ENCODE data around the gene FAAH. TPM values are rescaled to one million over a fixed set of nuclear protein-coding genes. Genes with fewer than 3 reads are reported as not detected.

The FAAH gene
- total and polyA plus RNA-seq, 2 of the 13 experiments (the other 11 are each of a cell fraction or from before 2014, with no cell fraction given), result 5.4 to 11.0 TPM

DNA sequence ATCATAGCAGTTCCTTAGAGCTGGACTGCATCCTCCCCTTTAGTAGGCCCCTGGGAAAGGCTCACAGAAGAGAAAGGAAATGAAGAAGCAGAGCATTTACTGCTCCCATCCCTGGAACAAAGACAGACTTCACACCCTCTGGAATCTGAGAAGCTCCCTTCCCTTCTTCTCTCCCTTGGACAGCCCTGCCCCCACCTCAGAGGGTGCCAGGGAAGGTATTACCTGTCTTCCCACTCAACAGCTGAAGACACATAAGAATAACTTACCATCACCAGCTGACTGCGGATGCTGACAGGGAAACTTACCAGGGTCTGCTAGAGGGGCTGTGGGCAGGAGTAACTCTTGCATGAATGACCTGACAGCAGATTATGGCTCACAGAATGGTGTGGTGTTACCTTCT lies 14.1 kb upstream of the FAAH start (continued):
- TF ChIP-seq THRA (CRISPR knock-in tag; IDR thresholded peaks at IDR 0.05; ENCODE audit: borderline replicate concordance) (no peak), PLSCR1 (CRISPR knock-in tag; IDR thresholded peaks at IDR 0.05; ENCODE audit: borderline replicate concordance) (no peak), ZNF292 (CRISPR knock-in tag; IDR thresholded peaks at IDR 0.05; ENCODE audit: borderline replicate concordance, low read depth) (no peak)

DNA sequence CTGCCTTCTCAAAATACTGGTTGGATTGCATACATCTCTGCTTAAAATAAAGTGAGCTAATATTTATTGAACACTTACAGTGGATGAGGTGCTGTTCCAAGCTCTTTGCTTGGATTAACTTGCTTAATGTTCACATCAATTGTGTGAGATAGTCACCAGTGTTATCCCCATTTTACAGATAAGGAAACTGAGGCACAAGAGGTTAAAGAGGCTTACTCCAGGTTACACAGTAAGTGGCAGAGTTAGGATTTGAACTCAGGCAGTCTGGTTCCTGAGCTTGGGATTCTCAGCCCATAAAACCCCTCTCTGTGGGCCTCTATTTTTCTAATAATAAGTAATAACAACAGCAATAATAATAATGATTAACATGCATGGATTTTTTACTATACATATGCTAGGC lies 13.6 kb upstream of the FAAH start:
- H3K4me1 ChIP-seq (ENCODE audit: insufficient read depth, low read length), result no peaks in the 10 kb centered on the region
- no peak for ATAC-seq
- intact Hi-C loops (cut with micrococcal nuclease; ENCODE audit: unreplicated experiment), result no loop called here
- H3K4me2 ChIP-seq (ENCODE audit: low read depth, low read length), result no peak overlapping the region
- no peaks in the 10 kb centered on the region; a peak in 1 of 5 replicates for H3K27me3 ChIP-seq (ENCODE audit: control insufficient read depth in 1 of 2, insufficient read depth in 2 of 2, low read length in 2 of 2)
- FAIRE-seq, result no peak
- H2AFZ ChIP-seq (ENCODE audit: low read length), result no peak overlapping the region
- no peak overlapping the region for H3K4me3 ChIP-seq (replicated peaks in 1 of 3; ENCODE audit: insufficient read depth in 1 of 3, low read depth in 2 of 3, low read length in 3 of 3)
- H3K27ac ChIP-seq (ENCODE audit: extremely low read length, insufficient read depth, low read length), result no peak overlapping the region
- no peaks in the 10 kb centered on the region for H3K9me3 ChIP-seq (ENCODE audit: low read length)
- in situ Hi-C loops (cut with HindIII; ENCODE audit: extremely low pct_ligation_motif_present, low pct_unique_long_range_greater_than_20kb), result no loop called here
- POLR2A ChIA-PET, result no interaction called here
- H3K79me2 ChIP-seq (ENCODE audit: insufficient read depth, low read length), result no peaks in the 10 kb centered on the region
- H3K9ac ChIP-seq (ENCODE audit: insufficient read depth, low read depth, low read length), result no peak overlapping the region
- CTCF ChIA-PET (ENCODE audit: low intra/inter-chr PET ratio, low total read pairs), result no interaction called here
- H3K36me3 ChIP-seq (replicated peaks in 1 of 2; ENCODE audit: control insufficient read depth in 1 of 2, insufficient read depth in 2 of 2, low read length in 2 of 2), result no peaks in the 10 kb centered on the region
- BruUV-seq (replicated peaks), result no TSS peak
- no peak for TF ChIP-seq TSC22D2 (CRISPR knock-in tag; IDR thresholded peaks at IDR 0.05; ENCODE audit: borderline replicate concordance)
- TF ChIP-seq ZNF264 (CRISPR knock-in tag; IDR thresholded peaks at IDR 0.05), result no peak
- TF ChIP-seq BATF2 (CRISPR knock-in tag; IDR thresholded peaks at IDR 0.05), result no peak
- no peak for TF ChIP-seq SOX6 (IDR thresholded peaks at IDR 0.05)
- TF ChIP-seq SOX6 (CRISPR knock-in tag; IDR thresholded peaks at IDR 0.05), result no peak
- TF ChIP-seq FOXP1 (IDR thresholded peaks at IDR 0.05), result no peak
- TF ChIP-seq FOXP1 (CRISPR knock-in tag; IDR thresholded peaks at IDR 0.05), result no peak
- TF ChIP-seq ZNF749 (CRISPR knock-in tag; IDR thresholded peaks at IDR 0.05; ENCODE audit: borderline replicate concordance), result no peak
- no peak for TF ChIP-seq GATA4 (IDR thresholded peaks at IDR 0.05; ENCODE audit: borderline replicate concordance, low read depth)
- no peak for TF ChIP-seq ZNF138 (CRISPR knock-in tag; IDR thresholded peaks at IDR 0.05; ENCODE audit: low read depth)
- TF ChIP-seq ZNF660 (CRISPR knock-in tag; IDR thresholded peaks at IDR 0.05; ENCODE audit: borderline replicate concordance, low read depth), result no peak
- no peak for TF ChIP-seq CHD4 (IDR thresholded peaks at IDR 0.05; ENCODE audit: borderline replicate concordance, low read length)
- TF ChIP-seq ZNF326 (CRISPR knock-in tag; IDR thresholded peaks at IDR 0.05; ENCODE audit: borderline replicate concordance), result no peak
- no peak for TF ChIP-seq ZNF644 (CRISPR knock-in tag; IDR thresholded peaks at IDR 0.05; ENCODE audit: low read depth)
- TF ChIP-seq HNRNPH1 (optimal IDR thresholded peaks at IDR 0.05; ENCODE audit: low read depth, low read length), result no peak
- TF ChIP-seq HNRNPUL1 (IDR thresholded peaks at IDR 0.05; ENCODE audit: low read depth, low read length), result no peak
- TF ChIP-seq RFX3 (CRISPR knock-in tag; IDR thresholded peaks at IDR 0.05), result no peak
- no peak for TF ChIP-seq ZNF761 (CRISPR knock-in tag; conservative IDR thresholded peaks at IDR 0.05)
- no peak for TF ChIP-seq SOX13 (IDR thresholded peaks at IDR 0.05)
- no peak for TF ChIP-seq SOX13 (CRISPR knock-in tag; conservative IDR thresholded peaks at IDR 0.05 in 1 of 2, IDR thresholded peaks at IDR 0.05 in 1 of 2)
- H4K20me1 ChIP-seq (ENCODE audit: insufficient read depth, low read length), result no peaks in the 10 kb centered on the region
- DNase-seq (ENCODE audit: low spot score), result no peak
